ENCODE measurements around the gene SNRPA. TPM values are rescaled to one million over a fixed set of nuclear protein-coding genes. Genes with fewer than 3 reads are reported as not detected.

The SNRPA gene
- total RNA-seq, 1 experiment from 2014 or later, result 102 TPM

- peak overlapping the region; percentile 53 for H3K27ac Mint-ChIP-seq (ENCODE audit: unreplicated experiment)
- no TSS peak for BruUV-seq (replicated peaks)
These were observed 3.7 kb downstream of the SNRPA start for GRCh38 chr19:40754611-40755247.

GRCh38 chr19:40755248-40755624 is 4.2 kb downstream of the SNRPA start:
- Mint-ChIP-seq H3K4me1 (ENCODE audit: low read depth, unreplicated experiment) (peaks cover 37% of the 10 kb centered on the region), H3K36me3 (ENCODE audit: insufficient read depth, unreplicated experiment) (peaks cover 91% of the 10 kb centered on the region), H3K27ac (ENCODE audit: unreplicated experiment) (no peak overlapping the region), H3K27me3 (ENCODE audit: unreplicated experiment) (no peaks in the 10 kb centered on the region), H3K9me3 (ENCODE audit: low read depth, unreplicated experiment) (no peaks in the 10 kb centered on the region), H3K4me3 (ENCODE audit: low read depth, unreplicated experiment) (peak overlapping the region; percentile 10)
- TF ChIP-seq CTCF (IDR thresholded peaks at IDR 0.05; ENCODE audit: unreplicated experiment), result no peak
- CTCF ChIA-PET, result interaction anchor here (1.2 kb wide), 1 partner anchor 39 kb away, joined by 3 read pairs; the partner anchor contains the start of gene COQ8B
- intact Hi-C loops (cut with micrococcal nuclease; ENCODE audit: unreplicated experiment), result no loop called here
- BruUV-seq (replicated peaks), result no TSS peak
- no peak for DNase-seq

More at GRCh38 chr19:40754611-40755247, 3.7 kb downstream of the SNRPA start:
- peaks cover 42% of the 10 kb centered on the region for H3K4me1 Mint-ChIP-seq (ENCODE audit: low read depth, unreplicated experiment)
- no peaks in the 10 kb centered on the region for H3K27me3 Mint-ChIP-seq (ENCODE audit: unreplicated experiment)
- intact Hi-C loops (cut with micrococcal nuclease; ENCODE audit: unreplicated experiment), result loop anchor here (5.0 kb wide), 2 partner anchors 37 to 43 kb away; partner anchors contain the start of genes COQ8B, EGLN2 and ITPKC
- peak; percentile 47 for DNase-seq
- CTCF ChIA-PET, result interaction anchor here (0.5 to 1.2 kb wide), 4 partner anchors 23 to 283 kb away, joined by 3 to 4 read pairs (median 3); partner anchors contain the start of genes COQ8B and EGLN2
- H3K4me3 Mint-ChIP-seq (ENCODE audit: low read depth, unreplicated experiment), result peak overlapping the region; percentile 64
- TF ChIP-seq CTCF (IDR thresholded peaks at IDR 0.05; ENCODE audit: unreplicated experiment), result no peak
- H3K9me3 Mint-ChIP-seq (ENCODE audit: low read depth, unreplicated experiment), result no peaks in the 10 kb centered on the region
- H3K36me3 Mint-ChIP-seq (ENCODE audit: insufficient read depth, unreplicated experiment), result peaks cover 91% of the 10 kb centered on the region

- no peak for TF ChIP-seq CTCF (IDR thresholded peaks at IDR 0.05; ENCODE audit: unreplicated experiment)
- intact Hi-C loops (cut with micrococcal nuclease; ENCODE audit: unreplicated experiment), result no loop called here
- BruUV-seq (replicated peaks), result no TSS peak
- Mint-ChIP-seq H3K9me3 (ENCODE audit: low read depth, unreplicated experiment) (no peaks in the 10 kb centered on the region), H3K4me3 (ENCODE audit: low read depth, unreplicated experiment) (peak overlapping the region; percentile 10), H3K27me3 (ENCODE audit: unreplicated experiment) (no peaks in the 10 kb centered on the region), H3K4me1 (ENCODE audit: low read depth, unreplicated experiment) (peaks cover 36% of the 10 kb centered on the region), H3K27ac (ENCODE audit: unreplicated experiment) (no peak overlapping the region), H3K36me3 (ENCODE audit: insufficient read depth, unreplicated experiment) (peaks cover 91% of the 10 kb centered on the region)
- CTCF ChIA-PET, result interaction anchor here (1.2 kb wide), 1 partner anchor 39 kb away, joined by 3 read pairs; the partner anchor contains the start of gene COQ8B
- no peak for DNase-seq
These were observed 4.8 kb downstream of the SNRPA start for GRCh38 chr19:40755791-40756190.

GRCh38 chr19:40756502-40757110 is 5.6 kb downstream of the SNRPA start:
- Mint-ChIP-seq H3K9me3 (ENCODE audit: low read depth, unreplicated experiment) (no peaks in the 10 kb centered on the region), H3K4me1 (ENCODE audit: low read depth, unreplicated experiment) (peaks cover 36% of the 10 kb centered on the region), H3K27ac (ENCODE audit: unreplicated experiment) (no peak overlapping the region), H3K27me3 (ENCODE audit: unreplicated experiment) (no peaks in the 10 kb centered on the region), H3K36me3 (ENCODE audit: insufficient read depth, unreplicated experiment) (peaks cover 91% of the 10 kb centered on the region), H3K4me3 (ENCODE audit: low read depth, unreplicated experiment) (no peak overlapping the region)
- TF ChIP-seq CTCF (IDR thresholded peaks at IDR 0.05; ENCODE audit: unreplicated experiment), result no peak
- CTCF ChIA-PET, result no interaction called here
- BruUV-seq (replicated peaks), result no TSS peak
- no peak for DNase-seq
- intact Hi-C loops (cut with micrococcal nuclease; ENCODE audit: unreplicated experiment), result no loop called here

Data from Calu3 (cell line).